ENCODE data around the gene NANS.
A peak's percentile ranks its signal among the peaks of the same experiment; 100 is the strongest.
"Not testable (repeated sequence)": the region's sequence is repeated elsewhere in the genome, so short reads cannot be mapped to it uniquely, and the experiment has no call there.

Gene NANS

GRCh38 chr9:98101416-98101815 lies 44.9 kb downstream of the NANS start:
- no peak for DNase-seq (ENCODE audit: low read depth in 2 of 2)

DNA sequence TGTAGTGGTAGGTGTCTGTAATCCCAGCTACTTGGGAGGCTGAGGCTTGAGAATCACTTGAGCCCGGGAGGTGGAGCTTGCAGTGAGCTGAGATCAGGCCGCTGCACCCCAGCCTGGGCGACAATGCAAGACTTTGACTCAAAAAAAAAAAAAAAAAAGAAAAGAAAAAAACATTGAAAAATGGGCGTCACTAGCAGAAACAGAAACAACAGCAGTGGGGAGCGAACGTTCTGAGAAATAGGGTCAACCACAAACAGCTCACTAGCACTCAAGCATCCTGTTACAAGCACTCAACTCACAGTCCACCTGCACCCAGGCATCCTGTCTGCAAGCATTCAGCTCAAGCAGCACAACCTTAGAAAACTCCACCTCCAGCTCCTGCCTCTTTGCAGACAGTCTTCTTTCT lies 45.3 kb downstream of the NANS start:
- DNase-seq (ENCODE audit: low read depth in 2 of 2): no peak

GRCh38 chr9:98104445-98104881 lies 47.9 kb downstream of the NANS start:
- DNase-seq (ENCODE audit: low read depth in 2 of 2): no peak

- DNase-seq (ENCODE audit: low read depth in 2 of 2): no peak
Measured at GRCh38 chr9:98105006-98105405, 48.5 kb downstream of the NANS start.

DNA sequence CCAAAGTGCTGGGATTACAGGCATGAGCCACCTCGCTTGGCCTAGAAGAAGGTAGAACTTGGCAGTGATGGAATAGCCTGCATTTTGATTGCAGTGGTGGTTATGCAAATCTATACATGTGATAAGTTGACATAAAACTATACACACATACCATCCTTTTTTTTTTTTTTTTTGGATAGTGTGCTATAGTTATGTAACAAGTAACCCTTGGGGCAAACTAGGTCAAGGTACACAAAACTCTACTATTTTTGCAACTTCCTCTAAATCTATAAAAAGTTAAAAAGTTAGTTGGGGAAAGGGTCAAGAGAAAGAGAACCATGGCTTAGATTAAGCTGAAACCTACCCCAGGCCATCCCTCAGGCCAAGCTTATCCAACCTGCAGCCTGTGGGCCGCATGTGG lies 51.4 kb downstream of the NANS start:
- no peak for DNase-seq (ENCODE audit: low read depth in 2 of 2)

DNA sequence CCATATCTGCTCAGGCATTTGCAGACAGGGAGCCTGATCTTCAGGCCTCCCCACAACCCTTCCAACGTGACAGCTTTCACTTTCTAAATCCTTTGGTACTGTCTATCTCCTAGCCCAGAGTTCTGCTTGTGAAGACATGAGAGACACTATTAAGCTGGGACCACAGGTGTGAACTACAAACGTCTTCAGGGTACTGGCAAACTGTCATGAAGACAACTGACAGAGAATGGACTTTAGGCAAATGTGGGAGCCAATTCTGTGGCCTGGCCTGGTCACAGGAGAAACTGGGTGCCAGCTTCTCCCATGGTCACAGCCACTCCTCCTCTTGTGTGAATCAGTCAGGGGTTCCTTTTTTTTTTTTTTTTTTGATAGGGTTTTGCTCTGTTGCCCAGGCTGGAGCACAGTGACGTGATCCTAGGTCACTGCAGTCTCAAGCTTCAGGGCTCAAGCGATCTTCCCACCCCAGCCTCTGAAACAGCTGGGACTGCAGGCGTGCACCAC lies 52.0 kb downstream of the NANS start:
- no peak for DNase-seq (ENCODE audit: low read depth in 2 of 2)

- no peak for DNase-seq (ENCODE audit: low read depth in 2 of 2)
Measured at GRCh38 chr9:98109052-98109451, 52.5 kb downstream of the NANS start.

DNA sequence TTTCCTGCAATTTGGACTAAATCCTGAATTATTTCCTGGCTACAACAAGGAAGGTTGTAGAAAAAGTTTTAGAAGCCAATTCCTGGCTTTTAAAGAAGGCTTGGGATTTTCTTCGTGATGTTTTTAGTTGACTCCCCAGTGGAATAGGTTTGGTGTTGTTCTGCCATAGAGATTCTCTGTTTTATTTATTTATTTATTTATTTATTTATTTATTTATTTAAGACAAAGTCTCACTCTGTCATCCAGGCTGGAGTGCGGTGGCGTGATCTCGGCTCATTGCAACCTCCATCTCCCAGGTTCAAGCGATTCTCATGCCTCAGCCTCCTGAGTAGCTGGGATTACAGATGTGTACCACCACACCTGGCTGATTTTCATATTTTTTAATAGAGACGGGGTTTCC lies 60.6 kb downstream of the NANS start:
- DNase-seq (ENCODE audit: low read depth in 2 of 2): not testable (repeated sequence)

DNA sequence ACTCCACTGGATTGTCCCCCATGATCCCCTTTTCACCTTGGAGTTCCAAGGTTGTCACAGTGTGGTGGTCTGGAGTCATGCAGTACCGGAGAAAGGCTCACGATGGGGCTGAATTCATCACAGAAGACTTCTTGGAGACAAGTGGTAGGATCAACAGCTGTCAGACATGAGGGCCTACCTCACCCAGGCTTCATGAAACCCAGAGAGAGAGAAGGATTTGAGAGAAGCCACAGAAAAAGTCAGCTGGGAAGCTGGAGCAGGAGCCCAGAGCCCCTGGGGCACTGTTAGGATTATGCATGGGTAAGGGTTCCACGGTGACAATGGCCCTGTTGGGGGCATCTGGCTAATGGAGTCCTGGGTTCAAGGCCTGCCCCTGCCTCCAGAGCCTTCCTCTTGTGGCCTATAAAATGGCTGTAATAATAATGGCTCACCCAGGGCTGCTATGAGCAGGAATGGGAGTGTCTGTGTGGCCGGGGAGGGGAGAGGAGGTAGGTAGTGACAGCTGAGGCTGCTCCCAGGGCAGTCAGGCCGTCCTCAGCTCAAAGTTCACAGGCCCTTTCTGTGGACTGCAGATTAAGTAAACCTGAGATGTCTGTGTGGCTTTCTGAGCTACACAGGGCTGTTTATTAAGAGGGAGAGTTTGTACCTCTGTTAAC lies 61.6 kb downstream of the NANS start:
- no peak for DNase-seq (ENCODE audit: low read depth in 2 of 2)

DNA sequence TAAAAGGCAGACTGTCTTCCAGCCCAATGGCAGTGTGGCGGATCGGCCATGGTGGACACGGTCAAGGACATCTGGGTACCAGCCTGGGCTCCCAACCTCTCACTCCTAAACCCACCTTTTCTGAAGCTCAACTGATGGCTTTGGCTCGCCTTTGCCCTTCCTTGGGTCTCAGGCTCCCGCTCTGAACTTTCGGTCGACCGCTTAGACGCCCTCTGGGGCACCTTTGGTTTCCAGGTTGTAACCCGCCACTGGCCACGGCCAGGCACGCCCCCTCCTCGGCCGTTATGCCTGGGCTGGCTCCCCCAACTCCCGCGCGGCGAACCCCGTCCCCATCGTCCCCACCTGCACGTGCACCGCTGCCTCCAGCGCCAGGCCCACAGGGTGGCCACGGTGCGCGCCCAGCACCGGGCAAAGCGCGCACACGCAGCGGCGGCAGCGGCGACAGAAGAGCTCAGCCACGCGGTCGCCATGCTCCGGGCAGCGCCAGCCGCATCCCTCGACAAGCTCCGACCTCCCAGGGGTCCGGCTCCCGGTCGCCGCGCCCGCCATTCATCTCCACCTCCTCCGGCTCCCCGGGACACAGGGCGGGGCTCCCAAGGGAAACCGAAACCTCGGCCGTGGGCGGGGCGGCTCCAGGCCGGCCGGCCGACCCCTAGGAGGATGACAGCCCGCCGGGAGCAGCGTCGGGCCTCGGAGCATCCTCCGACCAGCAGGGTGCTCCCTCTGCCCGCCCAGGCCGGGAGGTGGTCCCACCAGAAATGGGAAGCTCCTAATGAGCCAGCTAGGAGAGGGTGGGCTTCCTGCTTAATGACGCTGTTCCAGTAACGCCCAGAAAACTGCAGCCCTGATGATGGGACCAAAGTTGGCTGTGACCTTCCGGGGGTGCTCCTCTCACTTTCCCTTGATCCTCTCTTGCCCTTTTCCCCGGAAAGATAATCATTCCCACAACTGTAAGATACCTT lies 62.4 kb downstream of the NANS start, which contains the start of gene TRIM14:
TSS of gene TRIM14 (minus strand) at position 583 of the 962 bp plus-strand sequence. CDS start at position 549, 34 bp downstream.
- DNase-seq (ENCODE audit: low read depth in 2 of 2): peak; percentile 3 to 12

GRCh38 chr9:98120476-98120875 lies 63.9 kb downstream of the NANS start:
- no peak for DNase-seq (ENCODE audit: low read depth in 2 of 2)

- no peak for DNase-seq (ENCODE audit: low read depth in 2 of 2)
Measured at GRCh38 chr9:98121058-98121457, 64.5 kb downstream of the NANS start.

DNA sequence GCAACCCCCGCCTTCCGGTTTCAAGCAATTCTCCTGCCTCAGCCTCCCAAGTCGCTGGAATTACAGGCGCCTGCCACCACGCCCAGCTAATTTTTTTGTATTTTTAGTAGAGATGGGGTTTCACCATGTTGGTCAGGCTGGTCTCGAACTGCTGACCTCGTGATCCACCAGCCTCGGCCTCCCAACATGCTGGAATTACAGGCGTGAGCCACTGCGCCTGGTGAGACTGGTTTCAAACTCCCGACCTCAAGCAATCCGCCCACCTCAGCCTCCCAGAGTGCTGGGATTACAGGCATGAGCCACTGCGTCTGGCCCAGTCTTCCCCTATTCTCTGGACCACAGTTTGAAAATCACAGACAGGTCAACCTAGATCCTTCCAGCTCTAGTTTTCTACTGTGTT lies 67.6 kb downstream of the NANS start:
- not testable (repeated sequence) for DNase-seq (ENCODE audit: low read depth in 2 of 2)

GRCh38 chr9:98124637-98125426 lies 68.3 kb downstream of the NANS start:
- DNase-seq (ENCODE audit: low read depth in 2 of 2): no peak

GRCh38 chr9:98127226-98127625 lies 70.7 kb downstream of the NANS start:
- no peak for DNase-seq (ENCODE audit: low read depth in 2 of 2)

GRCh38 chr9:98128316-98128715 lies 71.8 kb downstream of the NANS start:
- no peak for DNase-seq (ENCODE audit: low read depth in 2 of 2)

- DNase-seq (ENCODE audit: low read depth in 2 of 2): no peak
Measured at GRCh38 chr9:98129451-98129881, 72.9 kb downstream of the NANS start.

- not testable (repeated sequence) for DNase-seq (ENCODE audit: low read depth in 2 of 2)
Measured at GRCh38 chr9:98130060-98130459, 73.5 kb downstream of the NANS start.

DNA sequence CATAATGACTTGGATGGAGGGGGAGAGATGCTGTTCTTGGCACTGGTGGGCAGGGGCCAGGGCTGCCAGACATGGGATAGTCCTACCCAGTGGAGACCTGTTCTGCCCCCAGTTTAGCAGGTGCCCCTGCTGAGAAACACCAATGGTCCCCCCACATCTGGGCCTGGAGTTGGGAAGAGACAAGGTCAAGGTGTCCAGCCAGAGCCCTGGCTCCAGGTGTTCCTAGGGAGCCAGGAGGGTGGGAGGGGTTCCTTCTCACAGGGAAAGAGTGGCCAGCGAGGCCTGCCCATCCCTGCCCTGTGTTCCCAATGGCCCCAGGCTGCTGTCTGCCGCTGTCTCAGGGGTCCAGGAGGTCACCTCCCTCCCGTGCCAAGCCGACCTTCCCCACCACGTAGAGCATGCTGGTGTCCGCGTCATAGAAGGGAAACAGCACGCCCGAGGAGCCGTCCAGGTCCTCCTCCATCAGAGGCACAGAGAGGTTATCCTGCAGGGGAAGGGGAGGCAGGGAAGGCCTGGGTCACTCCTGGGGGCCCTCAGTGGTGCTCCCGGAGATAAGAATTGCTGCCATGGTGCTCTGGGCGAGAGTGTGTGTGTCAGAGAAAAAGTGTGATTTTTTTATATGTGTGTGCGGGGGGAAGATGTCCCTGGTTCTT lies 74.2 kb downstream of the NANS start:
- no peak for DNase-seq (ENCODE audit: low read depth in 2 of 2)

DNA sequence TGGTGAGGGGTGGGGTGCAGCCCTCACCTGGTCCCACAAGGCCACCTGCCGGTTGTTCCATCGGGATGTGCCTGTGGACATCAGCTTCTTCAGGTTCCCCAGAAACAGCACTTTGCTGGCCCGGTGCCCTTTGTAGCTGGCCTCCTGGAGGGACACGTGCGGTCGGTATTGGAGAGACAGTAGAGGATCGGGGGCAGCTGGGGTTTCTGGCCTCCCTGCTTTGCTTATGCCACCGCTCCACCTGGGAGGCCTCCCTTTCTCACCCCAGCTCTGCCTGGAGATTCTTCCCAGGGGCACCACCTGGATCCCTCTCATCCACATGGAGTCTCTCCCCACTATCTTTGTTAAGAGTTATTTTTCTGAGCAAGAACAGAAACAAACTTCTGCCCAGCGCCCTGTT lies 75.6 kb downstream of the NANS start:
- DNase-seq (ENCODE audit: low read depth in 2 of 2): no peak

Data from fibroblast of skin of left biceps (primary cell).